T-helper 17 cell (primary cell): ENCODE results near the gene NKD1. TPM values are rescaled to one million over a fixed set of nuclear protein-coding genes. Genes with fewer than 3 reads are reported as not detected.

Experiments
- ATAC-seq: fragments of 150-1000 bp; cut with Tn5 transposase; 2 replicates; pipeline ENCODE4 v1.10.0; 2021; ENCODE audit warnings: mild to moderate bottlenecking, moderate library complexity
- DNase-seq, 3 donors: peaks; one replicate each; pipeline versions ENCODE4 v3.0.0 to v3.0.0-alpha.2; 2020 to 2021
- H3K9me3 ChIP-seq: one replicate; pipeline ENCODE4 v1.7.0; 2013; ENCODE audit warnings: low read length, mild to moderate bottlenecking; ENCODE audit not compliant: control insufficient read depth, poor library complexity, severe bottlenecking
- H3K27ac Mint-ChIP-seq: one replicate; pipeline ENCODE4 v1.8.0; 2022; ENCODE audit warnings: mild to moderate bottlenecking, moderate library complexity, mixed read lengths
- H3K27me3 Mint-ChIP-seq: one replicate; pipeline ENCODE4 v1.8.0; 2022; ENCODE audit warnings: mixed read lengths
- H3K36me3 Mint-ChIP-seq: one replicate; pipeline ENCODE4 v1.8.0; 2022; ENCODE audit warnings: low read depth, mixed read lengths
- H3K4me1 Mint-ChIP-seq: one replicate; pipeline ENCODE4 v1.8.0; 2022; ENCODE audit warnings: mild to moderate bottlenecking, mixed read lengths
- H3K4me3 Mint-ChIP-seq: one replicate; pipeline ENCODE4 v1.8.0; 2022; ENCODE audit warnings: mild to moderate bottlenecking, moderate library complexity, mixed read lengths
- total RNA-seq, 4 donors: library from RNA in 2 of 4; stranded (reverse) in 2 of 4; gene quantifications; one replicate each; pipeline ENCODE4 v1.2.3 and lab custom pipeline; 2022 to 2026

Gene NKD1
- total RNA-seq, 2 donors from 2014 or later, result 1.5 to 2.8 TPM

- no peaks in the 10 kb centered on the region for H3K9me3 ChIP-seq
- no peak for DNase-seq
- no peak for ATAC-seq
- Mint-ChIP-seq H3K36me3 (no peaks in the 10 kb centered on the region), H3K27me3 (no peaks in the 10 kb centered on the region), H3K27ac (no peak overlapping the region), H3K4me3 (no peak overlapping the region), H3K4me1 (peaks cover 11% of the 10 kb centered on the region)
These were observed 60.9 kb downstream of the NKD1 start for GRCh38 chr16:50609049-50609448.

GRCh38 chr16:50609471-50609870 is 61.3 kb downstream of the NKD1 start:
- Mint-ChIP-seq H3K27me3 (no peaks in the 10 kb centered on the region), H3K27ac (no peak overlapping the region), H3K4me3 (no peak overlapping the region), H3K4me1 (peaks cover 14% of the 10 kb centered on the region), H3K36me3 (no peaks in the 10 kb centered on the region)
- H3K9me3 ChIP-seq, result no peaks in the 10 kb centered on the region
- DNase-seq, result no peak
- ATAC-seq, result no peak

DNA sequence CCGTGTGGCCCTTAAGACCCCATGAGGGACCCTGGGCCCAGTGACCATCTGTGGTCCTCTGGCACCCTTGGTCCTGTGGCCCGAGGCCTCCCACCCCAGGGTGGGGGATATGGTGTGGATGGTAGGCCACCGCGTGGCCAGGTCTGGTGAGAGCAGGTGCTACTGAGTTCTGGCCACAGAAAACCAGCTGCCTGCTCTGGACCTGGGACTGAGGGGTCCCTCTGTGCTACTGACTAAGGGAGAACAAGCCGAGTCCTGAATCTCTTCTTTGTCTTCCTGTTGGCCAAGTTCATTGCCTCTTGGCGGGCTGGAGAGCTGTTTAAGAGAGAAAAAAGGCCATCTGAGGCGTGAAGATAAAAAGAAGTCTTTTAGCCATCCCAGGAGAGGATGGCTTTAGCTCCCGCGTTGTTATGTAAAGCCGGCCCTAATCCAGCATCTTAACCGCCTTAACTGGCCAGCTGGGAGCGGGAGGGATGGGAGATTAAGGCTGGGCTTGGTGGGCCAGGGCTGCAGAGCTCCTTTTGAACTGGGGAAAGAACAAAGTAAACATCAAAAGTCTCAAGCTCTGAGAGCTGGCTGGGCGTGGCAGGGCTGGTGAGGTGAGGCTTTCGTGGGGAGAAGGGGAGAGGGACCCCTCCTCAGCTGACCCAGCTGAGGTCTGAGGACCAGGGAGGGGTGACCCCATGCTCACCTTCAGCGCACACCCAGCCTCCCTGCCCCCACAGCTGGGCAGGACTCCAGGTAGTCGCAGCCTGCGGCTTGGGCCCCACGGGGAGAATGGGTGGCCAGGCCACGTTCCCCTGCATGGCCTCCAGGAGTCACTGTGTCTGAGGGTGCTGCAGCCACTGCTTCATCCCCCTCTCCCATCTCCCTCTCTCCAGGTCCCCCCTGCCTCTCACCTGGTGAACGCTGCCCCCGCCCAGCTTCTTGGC is 62.4 kb downstream of the NKD1 start:
- Mint-ChIP-seq H3K4me1 (peaks cover 19% of the 10 kb centered on the region), H3K4me3 (no peak overlapping the region), H3K27me3 (no peaks in the 10 kb centered on the region), H3K36me3 (no peaks in the 10 kb centered on the region), H3K27ac (no peak overlapping the region)
- ATAC-seq, result no peak
- DNase-seq, result no peak
- no peaks in the 10 kb centered on the region for H3K9me3 ChIP-seq

DNA sequence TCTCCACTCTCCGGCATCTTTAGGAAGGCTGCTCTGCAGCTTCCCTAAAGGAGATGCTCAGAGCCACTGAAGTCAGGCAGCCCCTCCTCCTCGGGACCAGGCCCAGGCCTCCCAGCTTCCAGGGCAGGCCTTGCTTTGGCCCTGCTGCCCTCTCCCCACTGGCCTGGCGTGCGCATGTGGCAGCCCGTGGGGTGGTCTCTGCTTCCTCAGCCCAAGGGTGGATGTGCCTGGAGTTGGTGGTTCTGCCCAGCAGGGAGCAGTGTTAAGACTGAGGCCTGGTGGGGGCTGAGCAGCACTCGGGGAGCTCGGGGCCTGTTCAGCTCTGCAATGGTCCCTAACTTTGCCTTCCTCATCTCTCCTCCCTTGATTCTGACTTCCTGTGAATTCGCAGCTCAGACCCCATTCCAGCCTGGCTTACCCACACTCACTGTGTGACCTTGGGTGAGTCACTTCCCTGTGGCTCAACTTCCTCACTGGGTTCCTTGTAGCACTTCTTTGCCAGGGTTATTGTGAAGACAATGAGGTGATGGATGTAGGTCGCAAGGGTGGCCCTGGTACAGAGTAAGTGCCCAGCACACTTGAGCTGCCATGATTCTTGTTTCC is 63.2 kb downstream of the NKD1 start:
- Mint-ChIP-seq H3K27me3 (no peaks in the 10 kb centered on the region), H3K36me3 (no peaks in the 10 kb centered on the region), H3K4me1 (peaks cover 19% of the 10 kb centered on the region), H3K4me3 (no peak overlapping the region), H3K27ac (no peak overlapping the region)
- H3K9me3 ChIP-seq, result no peaks in the 10 kb centered on the region
- no peak for DNase-seq
- peak; percentile 21 for ATAC-seq

DNA sequence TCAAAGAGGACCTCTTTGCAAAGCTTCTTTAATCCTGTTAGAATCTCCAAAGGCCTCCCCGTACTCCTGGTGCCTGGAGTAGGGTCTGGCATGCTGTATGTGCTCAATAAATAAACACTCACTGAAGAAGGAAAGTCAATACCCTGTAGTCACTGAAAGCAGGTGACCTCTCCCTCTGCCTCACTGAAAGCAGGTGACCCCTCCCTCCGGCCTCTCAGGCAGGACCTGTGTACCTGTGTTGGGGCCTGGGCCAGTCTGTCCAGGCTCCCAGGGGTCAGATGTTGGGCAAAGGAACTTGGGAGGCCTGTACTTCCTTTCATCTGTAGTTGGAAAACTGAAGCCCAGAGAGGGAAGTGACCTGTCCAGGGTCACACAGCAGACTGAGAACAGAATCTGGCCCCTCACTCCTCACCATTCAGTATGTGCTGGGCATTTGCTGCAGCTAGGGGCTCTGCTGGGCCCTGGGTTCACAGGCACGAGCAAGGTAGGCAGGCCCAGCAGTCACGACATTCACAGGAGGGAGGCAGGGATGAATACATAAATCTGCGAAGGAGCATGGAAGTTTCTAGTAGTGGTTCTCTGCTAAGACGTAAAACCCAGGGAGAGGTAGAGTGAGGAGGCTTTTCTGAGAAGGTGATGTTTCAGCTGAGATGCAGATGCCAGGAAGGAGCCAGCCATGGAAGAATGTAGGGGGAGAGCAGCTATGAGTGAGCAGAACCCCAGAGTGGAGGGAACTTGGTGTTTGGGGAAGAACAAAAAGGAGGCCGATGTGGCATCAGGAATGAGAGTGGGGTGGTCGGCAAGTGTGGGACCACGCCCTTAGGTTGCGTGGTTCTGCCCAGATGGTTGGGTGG is 64.0 kb downstream of the NKD1 start:
- H3K27ac Mint-ChIP-seq, result peak overlapping the region; percentile 43
- ATAC-seq (no peak), DNase-seq (no peak)
- H3K36me3 Mint-ChIP-seq, result no peaks in the 10 kb centered on the region
- peaks cover 19% of the 10 kb centered on the region for H3K4me1 Mint-ChIP-seq
- no peak overlapping the region for H3K4me3 Mint-ChIP-seq
- H3K27me3 Mint-ChIP-seq, result no peaks in the 10 kb centered on the region
- no peaks in the 10 kb centered on the region for H3K9me3 ChIP-seq

- Mint-ChIP-seq H3K27me3 (no peaks in the 10 kb centered on the region), H3K27ac (peak overlapping the region; percentile 43), H3K36me3 (no peaks in the 10 kb centered on the region), H3K4me1 (peaks cover 17% of the 10 kb centered on the region), H3K4me3 (no peak overlapping the region)
- ATAC-seq (no peak), DNase-seq (no peak)
- H3K9me3 ChIP-seq, result no peaks in the 10 kb centered on the region
These were observed 64.6 kb downstream of the NKD1 start for GRCh38 chr16:50612849-50613198.

- Mint-ChIP-seq H3K36me3 (no peaks in the 10 kb centered on the region), H3K27me3 (no peaks in the 10 kb centered on the region), H3K27ac (no peak overlapping the region), H3K4me3 (no peak overlapping the region), H3K4me1 (peaks cover 13% of the 10 kb centered on the region)
- no peak for DNase-seq
- no peak for ATAC-seq
- H3K9me3 ChIP-seq, result no peaks in the 10 kb centered on the region
These were observed 65.2 kb downstream of the NKD1 start for GRCh38 chr16:50613281-50613963.

DNA sequence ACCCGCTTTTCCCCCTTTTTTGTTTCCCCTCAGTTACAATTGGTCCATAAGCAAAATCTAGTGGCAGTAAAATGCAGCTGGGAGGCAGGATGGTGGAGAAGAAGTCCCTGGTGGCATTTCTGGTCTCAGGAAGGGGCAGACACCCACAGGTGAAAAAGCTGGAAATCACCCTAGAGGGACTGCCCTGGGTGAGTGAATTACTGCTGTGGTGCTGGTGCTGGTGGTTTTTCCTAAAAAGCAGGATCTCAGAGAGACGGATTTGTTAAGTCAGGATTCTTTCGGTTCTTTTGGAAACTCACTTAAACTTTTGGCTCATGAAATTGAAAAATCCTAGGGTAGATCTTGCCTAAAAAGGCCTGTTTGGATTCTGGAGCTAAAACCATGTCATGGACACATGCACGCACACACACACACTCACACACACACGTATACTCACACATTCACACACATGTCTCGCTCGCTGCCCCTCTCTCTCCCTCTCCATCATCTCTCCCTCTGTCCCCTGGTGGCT is 65.8 kb downstream of the NKD1 start:
- Mint-ChIP-seq H3K36me3 (no peaks in the 10 kb centered on the region), H3K4me1 (peaks cover 13% of the 10 kb centered on the region), H3K27me3 (no peaks in the 10 kb centered on the region), H3K27ac (no peak overlapping the region), H3K4me3 (no peak overlapping the region)
- DNase-seq (no peak), ATAC-seq (no peak)
- no peaks in the 10 kb centered on the region for H3K9me3 ChIP-seq

DNA sequence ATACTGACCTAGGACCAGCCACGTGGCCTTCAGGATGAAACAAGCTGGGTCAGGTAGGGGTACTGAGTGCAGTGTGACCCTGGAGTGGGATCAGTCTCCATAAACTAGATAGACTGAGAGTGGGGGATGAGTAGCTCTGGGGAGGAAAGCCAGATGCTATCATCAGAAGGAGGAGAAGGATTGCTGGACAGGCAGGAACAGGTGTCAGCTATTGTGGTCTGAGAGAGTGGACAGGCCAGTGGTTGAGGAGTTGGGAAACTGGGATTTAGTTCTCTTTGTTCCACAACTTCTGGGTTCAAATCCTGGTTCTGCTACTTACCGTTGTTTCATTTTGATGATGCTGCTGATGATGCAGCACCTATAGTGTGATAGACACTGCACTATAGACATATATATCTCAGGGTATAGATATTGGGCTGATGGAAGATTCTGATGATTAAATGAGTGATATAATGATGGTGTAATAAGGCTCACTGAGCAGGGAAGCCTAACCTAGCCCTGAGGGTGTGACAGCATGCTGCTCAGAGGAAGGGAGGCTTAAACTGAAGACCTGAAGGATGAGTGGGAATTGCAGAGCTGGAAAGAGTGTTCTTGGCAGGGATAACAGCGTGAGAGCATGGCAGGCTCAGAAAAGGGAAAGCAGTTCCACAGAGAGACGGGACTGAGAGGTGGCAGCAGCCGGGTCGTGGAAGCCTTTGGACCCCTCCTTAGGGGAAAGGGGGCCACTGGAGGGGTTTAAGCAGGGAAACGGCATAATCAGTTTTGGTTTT is 66.9 kb downstream of the NKD1 start:
- no peaks in the 10 kb centered on the region for H3K27me3 Mint-ChIP-seq
- no peak overlapping the region for H3K4me3 Mint-ChIP-seq
- DNase-seq (no peak), ATAC-seq (no peak)
- no peaks in the 10 kb centered on the region for H3K36me3 Mint-ChIP-seq
- peak overlapping the region; percentile 73 for H3K27ac Mint-ChIP-seq
- no peaks in the 10 kb centered on the region for H3K9me3 ChIP-seq
- peaks cover 13% of the 10 kb centered on the region for H3K4me1 Mint-ChIP-seq

GRCh38 chr16:50615891-50616290 is 67.7 kb downstream of the NKD1 start:
- DNase-seq (no peak), ATAC-seq (no peak)
- Mint-ChIP-seq H3K4me3 (no peak overlapping the region), H3K36me3 (no peaks in the 10 kb centered on the region), H3K27ac (no peak overlapping the region), H3K27me3 (no peaks in the 10 kb centered on the region), H3K4me1 (peaks cover 15% of the 10 kb centered on the region)
- no peaks in the 10 kb centered on the region for H3K9me3 ChIP-seq

- H3K27me3 Mint-ChIP-seq, result no peaks in the 10 kb centered on the region
- no peak for DNase-seq
- no peak for ATAC-seq
- H3K36me3 Mint-ChIP-seq, result no peaks in the 10 kb centered on the region
- peaks cover 16% of the 10 kb centered on the region for H3K4me1 Mint-ChIP-seq
- H3K27ac Mint-ChIP-seq, result no peak overlapping the region
- H3K9me3 ChIP-seq, result no peaks in the 10 kb centered on the region
- H3K4me3 Mint-ChIP-seq, result no peak overlapping the region
These were observed 68.2 kb downstream of the NKD1 start for GRCh38 chr16:50616386-50616785.
